Left lung (tissue), 10 donors: Measurements from ENCODE around the gene OOEP. TPM values are rescaled to one million over a fixed set of nuclear protein-coding genes. Genes with fewer than 3 reads are reported as not detected.
"Not testable (repeated sequence)": the region's sequence is repeated elsewhere in the genome, so short reads cannot be mapped to it uniquely, and the experiment has no call there.

Experiments
- ATAC-seq: fragments of 200-7000 bp; cut with Tn5 transposase; one replicate; pipeline ENCODE4 v1.9.1; 2020; ENCODE audit warnings: moderate library complexity
- DNase-seq, 4 donors: peaks; one replicate each; pipeline ENCODE4 v3.0.0-alpha.2; 2013 to 2020
- H3K27ac ChIP-seq, 2 donors: fragments of 200-600 bp; sonication (generic) in 1 of 2; one replicate each; pipeline versions ENCODE4 v1.5.0 to v1.8.0; 2020 to 2021
- H3K27me3 ChIP-seq, 2 donors: fragments of 200-600 bp; sonication (generic) in 1 of 2; one replicate each; pipeline versions ENCODE4 v1.5.0 to v1.8.0; 2020 to 2021
- H3K36me3 ChIP-seq, 2 donors: fragments of 200-600 bp; sonication (generic) in 1 of 2; one replicate each; pipeline versions ENCODE4 v1.5.0 to v1.8.0; 2020 to 2021
- H3K4me1 ChIP-seq, 2 donors: fragments of 200-600 bp; one replicate each; pipeline ENCODE4 v1.8.0; 2021
- H3K4me3 ChIP-seq, 2 donors: fragments of 200-600 bp; sonication (generic) in 1 of 2; one replicate each; pipeline versions ENCODE4 v1.5.0 to v1.8.0; 2020 to 2021; ENCODE audit warnings: mild to moderate bottlenecking in 1 of 2
- H3K9me3 ChIP-seq, 2 donors: fragments of 200-600 bp; sonication (generic) in 1 of 2; one replicate each; pipeline versions ENCODE4 v1.5.0 to v1.8.0; 2020 to 2021
- CTCF ChIP-seq, 2 donors: fragments of 200-600 bp; sonication (generic) in 1 of 2; IDR thresholded peaks; one replicate each; pipeline versions ENCODE4 v1.5.0 to v1.8.0; 2021; ENCODE audit warnings: antibody characterized with exemption in 2 of 2
- intact Hi-C, 2 donors: fragments of 100-400 bp; cut with DNase I; formaldehyde crosslinking; loops; one replicate each; pipeline versions ENCODE4 v1.11.2 to v1.14.2; 2022
- polyA plus RNA-seq, 6 donors: library from polyadenylated mRNA; unstranded; fragments of 120-200 nt; gene quantifications; one replicate each; pipeline ENCODE4 v1.2.1, GENCODE V29; 2013; ENCODE audit not compliant: insufficient read length in 6 of 6
- total RNA-seq, 2 donors: library from RNA; stranded (reverse); fragmentation: NEBNext Ultra II Directional; extraction: Animal tissue kit (Norgen Biotek cat#: 25700); gene quantifications; one replicate each; pipeline ENCODE4 v1.2.1, GENCODE V29; 2021
- donor health status: DM: no; HTN: yes; CAD: no.
- donor health status: DM: no; HTN: no; CAD: no.

Gene OOEP
- total and polyA plus RNA-seq, 8 donors = 0.21 to 0.71 (median 0.31) TPM; not detected in 2

DNA sequence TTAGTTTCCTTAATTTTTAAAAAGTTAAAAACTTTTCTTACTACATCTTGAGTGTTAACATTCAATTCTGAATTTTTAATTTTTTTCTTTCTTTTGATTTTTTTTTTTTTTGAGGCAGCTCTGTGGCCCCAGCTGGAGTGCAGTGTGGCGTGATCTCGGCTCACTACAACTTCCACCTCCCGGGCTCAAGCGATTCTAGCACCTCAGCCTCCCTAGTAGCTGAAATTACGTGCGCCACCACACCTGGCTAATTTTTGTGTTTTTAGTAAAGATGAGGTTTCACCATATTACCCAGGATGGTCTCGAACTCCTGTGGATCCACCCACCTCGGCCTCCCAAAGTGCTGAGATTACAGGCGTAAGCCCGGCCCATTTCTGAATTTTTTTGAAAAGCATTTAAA, 26.2 kb upstream of the OOEP start:
- H3K27ac ChIP-seq = no peak overlapping the region
- no peak overlapping the region for H3K4me3 ChIP-seq
- no peaks in the 10 kb centered on the region for H3K9me3 ChIP-seq
- no peaks in the 10 kb centered on the region for H3K36me3 ChIP-seq
- no peak for DNase-seq
- intact Hi-C loops = no loop called here
- no peak for TF ChIP-seq CTCF (IDR thresholded peaks at IDR 0.05)
- H3K4me1 ChIP-seq = no peaks in the 10 kb centered on the region
- H3K27me3 ChIP-seq = no peaks in the 10 kb centered on the region
- ATAC-seq = no peak

DNA sequence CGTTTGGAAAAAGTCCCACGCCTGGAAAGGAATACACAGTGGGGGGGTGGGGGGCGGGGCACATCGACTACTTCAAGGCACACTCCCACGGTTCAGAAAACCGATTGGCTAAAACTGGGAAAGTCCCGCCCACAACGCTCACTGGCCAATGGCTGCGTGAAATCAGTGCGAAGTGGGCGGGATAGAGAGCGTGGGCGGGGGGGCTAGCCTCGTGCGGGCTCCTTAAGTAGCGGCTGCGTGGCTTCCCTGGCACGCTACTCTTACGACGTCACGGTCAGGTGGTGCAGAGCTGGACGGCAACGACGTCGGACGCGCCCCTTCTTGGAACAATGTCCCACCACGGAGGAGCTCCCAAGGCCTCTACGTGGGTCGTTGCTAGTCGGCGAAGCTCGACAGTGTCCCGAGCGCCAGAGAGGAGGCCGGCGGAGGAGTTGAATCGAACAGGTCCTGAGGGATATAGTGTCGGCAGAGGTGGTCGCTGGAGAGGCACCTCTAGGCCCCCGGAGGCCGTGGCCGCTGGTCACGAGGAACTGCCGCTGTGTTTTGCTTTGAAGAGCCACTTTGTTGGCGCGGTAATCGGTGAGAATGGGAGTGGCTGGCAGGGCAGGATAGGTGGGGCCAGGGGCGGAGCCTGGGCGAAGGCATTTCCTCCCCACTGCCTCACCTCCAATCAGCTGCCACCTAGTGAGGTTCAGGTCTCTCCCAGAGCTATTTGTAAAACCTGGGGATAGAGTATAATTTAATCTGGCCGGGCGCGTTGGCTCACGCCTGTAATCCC, 25.1 kb upstream of the OOEP start, which contains the start of gene DDX43:
TSS of gene DDX43 (plus strand) at position 252 of the 778 bp plus-strand sequence. CDS start at position 330, 78 bp downstream.
- peak; percentile 90 for ATAC-seq
- Histone ChIP-seq H3K27me3 (no peaks in the 10 kb centered on the region), H3K4me3 (peak within 1 kb of the TSS in 1 of 2 donors; percentile 29), H3K4me1 (no peaks in the 10 kb centered on the region), H3K27ac (peak within 1 kb of the TSS in 1 of 2 donors; percentile 53), H3K36me3 (no peaks in the 10 kb centered on the region), H3K9me3 (no peaks in the 10 kb centered on the region)
- intact Hi-C loops = no loop called here
- peak in 3 of 4 donors; percentile 45 to 83 (median 59) for DNase-seq
- TF ChIP-seq CTCF (IDR thresholded peaks at IDR 0.05) = no peak

DNA sequence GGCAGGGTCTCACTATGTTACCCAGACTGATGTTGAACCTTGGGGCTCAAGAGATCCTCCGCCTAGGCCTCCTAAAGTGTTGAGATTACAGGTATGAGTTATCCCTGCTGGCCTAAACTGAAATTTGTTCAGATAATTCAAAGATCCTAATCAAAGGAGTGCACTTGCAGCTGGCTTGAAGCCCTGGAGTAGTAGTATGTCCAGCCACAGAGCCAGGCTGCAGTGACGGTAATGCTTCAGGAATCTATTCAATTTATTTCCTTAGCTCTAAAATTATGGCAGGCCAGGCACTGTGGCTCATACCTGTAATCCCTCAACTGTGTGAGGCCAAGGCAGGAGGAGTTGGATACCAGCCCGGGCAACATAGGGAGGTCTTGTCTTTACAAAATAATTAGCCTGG, 23.6 kb upstream of the OOEP start:
- no peaks in the 10 kb centered on the region for H3K9me3 ChIP-seq
- no peaks in the 10 kb centered on the region for H3K36me3 ChIP-seq
- no peak overlapping the region for H3K4me3 ChIP-seq
- no peak for ATAC-seq
- intact Hi-C loops = no loop called here
- TF ChIP-seq CTCF (IDR thresholded peaks at IDR 0.05) = no peak
- peaks cover 0 to 10% of the 10 kb centered on the region in 2 donors for H3K4me1 ChIP-seq
- H3K27me3 ChIP-seq = no peaks in the 10 kb centered on the region
- H3K27ac ChIP-seq = no peak overlapping the region
- no peak for DNase-seq

DNA sequence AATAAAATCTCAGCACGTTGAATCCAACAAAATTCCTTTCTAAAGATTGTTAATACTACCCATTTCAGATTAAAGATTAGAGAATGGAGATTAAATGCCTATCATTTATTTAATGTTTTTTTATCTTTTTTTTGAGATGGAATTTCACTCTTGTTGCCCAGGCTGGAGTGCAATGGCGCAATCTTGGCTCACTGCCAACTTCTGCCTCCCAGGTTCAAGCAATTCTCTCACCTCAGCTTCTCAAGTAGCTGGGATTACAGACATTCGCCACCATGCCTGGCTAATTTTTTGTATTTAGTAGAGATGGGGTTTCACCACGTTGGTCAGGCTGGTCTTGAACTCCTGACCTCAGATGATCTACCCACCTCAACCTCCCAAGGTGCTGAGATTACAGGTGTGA, 22.5 kb upstream of the OOEP start:
- not testable (repeated sequence) for H3K27me3 ChIP-seq
- DNase-seq = peak in 1 of 4 donors; percentile 3

GRCh38 chr6:73391675-73392074, 22.0 kb upstream of the OOEP start:
- ATAC-seq (no peak), DNase-seq (no peak)
- intact Hi-C loops = no loop called here
- H3K27me3 ChIP-seq = no peaks in the 10 kb centered on the region
- no peaks in the 10 kb centered on the region for H3K36me3 ChIP-seq
- peaks cover 0 to 10% of the 10 kb centered on the region in 2 donors for H3K4me1 ChIP-seq
- H3K27ac ChIP-seq = no peak overlapping the region
- no peak for TF ChIP-seq CTCF (IDR thresholded peaks at IDR 0.05)
- H3K9me3 ChIP-seq = no peaks in the 10 kb centered on the region
- no peak overlapping the region for H3K4me3 ChIP-seq

More for the DNA sequence above, 22.5 kb upstream of the OOEP start:
- H3K4me1 ChIP-seq, H3K36me3 ChIP-seq, H3K27ac ChIP-seq, ATAC-seq, intact Hi-C loops, H3K4me3 ChIP-seq, H3K9me3 ChIP-seq: not testable (repeated sequence)
